CD14-positive monocyte (primary cell): ENCODE results near the gene LMX1B. TPM values are rescaled to one million over a fixed set of nuclear protein-coding genes. Genes with fewer than 3 reads are reported as not detected.

ENCODE experiments used
- DNase-seq, 3 donors: peaks; one replicate each; pipeline ENCODE4 v3.0.0-alpha.2; 2011 to 2022
- H2AFZ ChIP-seq: 2 replicates; pipeline ENCODE4 v1.6.0; 2012; ENCODE audit warnings: mild to moderate bottlenecking, low read depth, low read length, inconsistent platforms; ENCODE audit not compliant: insufficient read depth, poor library complexity, severe bottlenecking
- H3K27ac ChIP-seq, 2 donors: 1 replicate in 1 of 2; 2 replicates in 1 of 2; pipeline ENCODE4 v1.5.1; 2012 to 2013; ENCODE audit warnings: low read length in 2 of 2, control low read depth in 1 of 2, inconsistent platforms in 1 of 2, low read depth in 1 of 2, mild to moderate bottlenecking in 1 of 2
- H3K27me3 ChIP-seq, 2 donors: one replicate each; pipeline versions ENCODE4 v1.6.0 to v1.6.1; 2011 to 2013; ENCODE audit warnings: low read length in 2 of 2; ENCODE audit not compliant: control insufficient read depth in 2 of 2, insufficient read depth in 2 of 2
- H3K36me3 ChIP-seq, 2 donors: replicated peaks in 1 of 2; 1 replicate in 1 of 2; 2 replicates in 1 of 2; pipeline versions ENCODE4 v1.5.1 to v1.6.1; 2012 to 2013; ENCODE audit warnings: low read length in 2 of 2, control low read depth in 1 of 2, inconsistent platforms in 1 of 2, mild to moderate bottlenecking in 1 of 2; ENCODE audit not compliant: insufficient read depth in 2 of 2, control insufficient read depth in 1 of 2
- H3K4me1 ChIP-seq, 2 donors: 1 replicate in 1 of 2; 2 replicates in 1 of 2; pipeline versions ENCODE4 v1.5.1 to v1.6.1; 2012 to 2013; ENCODE audit warnings: low read length in 2 of 2, control low read depth in 1 of 2, inconsistent platforms in 1 of 2, mild to moderate bottlenecking in 1 of 2, moderate library complexity in 1 of 2; ENCODE audit not compliant: insufficient read depth in 2 of 2, control insufficient read depth in 1 of 2
- H3K4me2 ChIP-seq: replicated peaks from 2 replicates; pipeline ENCODE3; 2012; ENCODE audit warnings: low read length, moderate library complexity, mild to moderate bottlenecking; ENCODE audit not compliant: poor library complexity, severe bottlenecking; ENCODE audit errors: extremely low read depth
- H3K4me3 ChIP-seq, 3 experiments: fragments of 200-600 bp in 1 of 3; sonication (generic) in 1 of 3; replicated peaks in 1 of 3; 1 replicate in 2 of 3; 2 replicates in 1 of 3; pipeline ENCODE4 v1.5.1; 2011 to 2013; ENCODE audit warnings: low read length in 3 of 3, mild to moderate bottlenecking in 3 of 3, control low read depth in 2 of 3, low read depth in 2 of 3, inconsistent platforms in 1 of 3, moderate library complexity in 1 of 3
- H3K79me2 ChIP-seq: 2 replicates; pipeline ENCODE4 v1.6.0; 2012; ENCODE audit warnings: mild to moderate bottlenecking, control low read depth, inconsistent platforms, low read length, moderate library complexity; ENCODE audit not compliant: insufficient read depth
- H3K9ac ChIP-seq: 2 replicates; pipeline ENCODE4 v1.6.0; 2017; ENCODE audit warnings: low read length, mild to moderate bottlenecking; ENCODE audit not compliant: insufficient read depth, poor library complexity, severe bottlenecking
- H3K9me3 ChIP-seq, 2 donors: replicated peaks in 1 of 2; 1 replicate in 1 of 2; 2 replicates in 1 of 2; pipeline versions ENCODE4 v1.5.1 to v1.6.1; 2012 to 2013; ENCODE audit warnings: low read length in 2 of 2, control low read depth in 1 of 2; ENCODE audit not compliant: control insufficient read depth in 1 of 2, insufficient read depth in 1 of 2
- H4K20me1 ChIP-seq: 2 replicates; pipeline ENCODE4 v1.6.0; 2012; ENCODE audit warnings: mild to moderate bottlenecking, low read length, control low read depth, moderate library complexity; ENCODE audit not compliant: insufficient read depth
- H3K27ac Mint-ChIP-seq, 7 donors: one replicate each; pipeline ENCODE4 v1.8.0; 2020; ENCODE audit warnings: mild to moderate bottlenecking in 7 of 7, mixed read lengths in 7 of 7, moderate library complexity in 6 of 7, inconsistent platforms in 2 of 7
- H3K27me3 Mint-ChIP-seq, 3 donors: one replicate each; pipeline ENCODE4 v1.8.0; 2021 to 2022; ENCODE audit warnings: low read depth in 3 of 3, mild to moderate bottlenecking in 3 of 3, mixed read lengths in 3 of 3, moderate library complexity in 3 of 3, inconsistent platforms in 1 of 3
- H3K36me3 Mint-ChIP-seq, 2 donors: one replicate each; pipeline ENCODE4 v1.8.0; 2020; ENCODE audit warnings: mixed read lengths in 2 of 2, inconsistent platforms in 1 of 2, mild to moderate bottlenecking in 1 of 2
- H3K4me1 Mint-ChIP-seq: one replicate; pipeline ENCODE4 v1.8.0; 2020; ENCODE audit warnings: mild to moderate bottlenecking, mixed read lengths
- H3K4me3 Mint-ChIP-seq, 2 donors: one replicate each; pipeline ENCODE4 v1.8.0; 2020; ENCODE audit warnings: mild to moderate bottlenecking in 2 of 2, mixed read lengths in 2 of 2, moderate library complexity in 1 of 2
- H3K9me3 Mint-ChIP-seq, 7 donors: one replicate each; pipeline ENCODE4 v1.8.0; 2020 to 2022; ENCODE audit warnings: mixed read lengths in 7 of 7, mild to moderate bottlenecking in 6 of 7, moderate library complexity in 6 of 7, inconsistent platforms in 2 of 7
- WGBS: methylation state at CpG from one replicate; pipeline ENCODE4 v1.1.5; 2013; ENCODE audit warnings: missing lambda C conversion rate; ENCODE audit not compliant: insufficient coverage; 5-methylcytosine and 5-hydroxymethylcytosine counted together
- intact Hi-C, 2 donors: fragments of 100-400 bp; cut with micrococcal nuclease; formaldehyde crosslinking; loops; one replicate each; pipeline versions ENCODE4 v1.15.0 to v1.15.1; 2023
- polyA plus RNA-seq, 3 donors: library from polyadenylated mRNA; depleted of rRNA in 1 of 3; unstranded in 2 of 3; stranded (reverse) in 1 of 3; fragments of 300-500 nt in 2 of 3; fragments of >200 nt in 1 of 3; fragmentation: Illumina TruSeq in 2 of 3; gene quantifications; 1 replicate in 2 of 3; 2 replicates in 1 of 3; pipeline ENCODE4 v1.2.3, GENCODE V29; 2012 to 2021
- TF ChIP-seq, protein P1 (sequence below): fragments of 200-600 bp; IDR thresholded peaks from one replicate; pipeline ENCODE4 v1.8.0; 2022; ENCODE audit warnings: antibody characterized with exemption, mild to moderate bottlenecking

LMX1B gene
- polyA plus RNA-seq, 3 donors = not detected

DNA sequence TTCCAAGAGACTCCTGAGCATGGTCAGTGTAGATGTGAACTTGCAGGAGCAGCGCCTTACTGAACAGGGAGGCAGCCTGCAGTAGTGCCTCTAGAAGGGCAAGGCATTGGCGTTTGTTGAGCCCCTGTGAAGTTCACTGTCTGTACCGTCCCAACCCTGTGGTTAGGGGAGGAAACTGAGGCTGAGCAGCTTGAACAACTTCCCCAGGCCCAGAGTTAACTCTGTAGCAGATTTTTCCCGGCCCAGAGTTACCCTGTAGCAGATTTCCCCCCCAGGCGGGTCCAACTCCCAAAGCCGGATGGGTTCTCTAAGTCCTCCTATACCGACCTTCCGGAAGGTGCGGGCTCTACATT lies 9.6 kb downstream of the LMX1B start:
- peaks cover 13 to 68% of the 10 kb centered on the region in 2 donors for H3K9me3 ChIP-seq
- intact Hi-C loops = no loop called here
- WGBS = 7% methylated on average over 3 of the region's 9 CpGs
- H3K4me1 ChIP-seq = peaks cover 4 to 14% of the 10 kb centered on the region in 2 donors
- H3K4me3 ChIP-seq = no peak overlapping the region
- Mint-ChIP-seq H3K9me3 (peaks cover 5 to 30% (median 18%) of the 10 kb centered on the region in 7 donors), H3K36me3 (peaks cover 0 to 2% of the 10 kb centered on the region in 2 donors), H3K27me3 (peaks cover 98 to 99% (median 99%) of the 10 kb centered on the region in 3 donors), H3K4me1 (peaks cover 15% of the 10 kb centered on the region), H3K27ac (no peak overlapping the region), H3K4me3 (peak overlapping the region in 1 of 2 donors; percentile 81)
- no peak overlapping the region for H3K27ac ChIP-seq
- H3K36me3 ChIP-seq = no peaks in the 10 kb centered on the region
- H4K20me1 ChIP-seq = no peaks in the 10 kb centered on the region
- TF ChIP-seq, protein P1, sequence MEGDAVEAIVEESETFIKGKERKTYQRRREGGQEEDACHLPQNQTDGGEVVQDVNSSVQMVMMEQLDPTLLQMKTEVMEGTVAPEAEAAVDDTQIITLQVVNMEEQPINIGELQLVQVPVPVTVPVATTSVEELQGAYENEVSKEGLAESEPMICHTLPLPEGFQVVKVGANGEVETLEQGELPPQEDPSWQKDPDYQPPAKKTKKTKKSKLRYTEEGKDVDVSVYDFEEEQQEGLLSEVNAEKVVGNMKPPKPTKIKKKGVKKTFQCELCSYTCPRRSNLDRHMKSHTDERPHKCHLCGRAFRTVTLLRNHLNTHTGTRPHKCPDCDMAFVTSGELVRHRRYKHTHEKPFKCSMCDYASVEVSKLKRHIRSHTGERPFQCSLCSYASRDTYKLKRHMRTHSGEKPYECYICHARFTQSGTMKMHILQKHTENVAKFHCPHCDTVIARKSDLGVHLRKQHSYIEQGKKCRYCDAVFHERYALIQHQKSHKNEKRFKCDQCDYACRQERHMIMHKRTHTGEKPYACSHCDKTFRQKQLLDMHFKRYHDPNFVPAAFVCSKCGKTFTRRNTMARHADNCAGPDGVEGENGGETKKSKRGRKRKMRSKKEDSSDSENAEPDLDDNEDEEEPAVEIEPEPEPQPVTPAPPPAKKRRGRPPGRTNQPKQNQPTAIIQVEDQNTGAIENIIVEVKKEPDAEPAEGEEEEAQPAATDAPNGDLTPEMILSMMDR = no peak
- H3K9ac ChIP-seq = no peak overlapping the region
- H3K27me3 ChIP-seq = peaks cover 89 to 99% of the 10 kb centered on the region in 2 donors
- no peak overlapping the region for H3K4me2 ChIP-seq
- DNase-seq = no peak
- no peaks in the 10 kb centered on the region for H3K79me2 ChIP-seq
- H2AFZ ChIP-seq = no peak overlapping the region

DNA sequence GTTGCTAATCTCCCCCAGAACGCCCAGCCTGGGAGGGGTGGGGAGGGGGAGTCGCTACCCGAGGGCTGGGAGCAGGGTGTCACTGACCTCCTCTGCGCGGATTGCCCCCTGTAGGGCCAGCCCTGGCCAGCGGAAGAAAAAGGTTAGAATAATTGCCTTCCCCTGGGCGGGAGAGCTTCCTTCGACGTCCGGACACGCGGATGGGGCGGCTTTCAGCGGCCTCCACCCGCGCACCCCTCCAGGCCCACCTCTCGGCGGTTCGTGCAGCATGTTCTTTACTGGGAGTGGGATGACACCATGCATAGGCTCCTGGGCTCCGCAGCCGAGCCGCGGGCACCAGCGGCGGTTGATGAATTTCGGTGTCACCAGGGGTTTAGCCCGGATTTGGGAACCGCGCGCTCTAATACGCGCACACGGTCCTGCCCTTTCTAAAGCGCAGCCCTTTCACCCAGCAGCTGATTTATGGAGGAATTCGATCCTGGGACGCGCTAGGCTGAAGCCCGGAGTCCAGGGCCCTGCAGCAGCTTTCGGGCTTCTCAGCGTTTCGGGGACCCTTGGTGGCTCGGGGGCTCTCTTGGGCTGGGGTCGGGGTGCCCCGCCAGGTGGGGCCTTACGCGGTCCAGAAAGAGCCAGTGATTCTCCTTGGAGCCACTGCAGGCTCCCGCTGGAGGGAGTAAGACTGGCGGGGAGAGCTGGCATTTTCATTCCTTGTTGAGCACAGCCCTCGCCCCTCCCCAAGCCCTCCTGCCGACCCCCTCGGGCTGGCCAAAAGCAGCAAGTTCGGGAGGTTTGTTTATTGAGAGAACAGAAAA lies 10.1 kb downstream of the LMX1B start:
- H3K27ac Mint-ChIP-seq = no peak overlapping the region
- intact Hi-C loops = no loop called here
- no peaks in the 10 kb centered on the region for H4K20me1 ChIP-seq
- DNase-seq = no peak
- H3K9me3 ChIP-seq = peaks cover 13 to 65% of the 10 kb centered on the region in 2 donors
- H3K4me1 ChIP-seq = peaks cover 4 to 14% of the 10 kb centered on the region in 2 donors
- no peak overlapping the region for H2AFZ ChIP-seq
- H3K36me3 Mint-ChIP-seq = peaks cover 0 to 2% of the 10 kb centered on the region in 2 donors
- H3K36me3 ChIP-seq = no peaks in the 10 kb centered on the region
- peak overlapping the region in 1 of 2 donors; percentile 90 for H3K4me3 Mint-ChIP-seq
- peaks cover 92 to 100% of the 10 kb centered on the region in 2 donors for H3K27me3 ChIP-seq
- peaks cover 5 to 30% (median 18%) of the 10 kb centered on the region in 7 donors for H3K9me3 Mint-ChIP-seq
- no peak overlapping the region for H3K9ac ChIP-seq
- H3K4me2 ChIP-seq = no peak overlapping the region
- peaks cover 98 to 100% (median 98%) of the 10 kb centered on the region in 3 donors for H3K27me3 Mint-ChIP-seq
- WGBS = 4% methylated on average over 35 of the region's 52 CpGs
- no peak overlapping the region for H3K4me3 ChIP-seq
- TF ChIP-seq, protein P1 = no peak
- H3K79me2 ChIP-seq = no peaks in the 10 kb centered on the region
- no peak overlapping the region for H3K27ac ChIP-seq
- H3K4me1 Mint-ChIP-seq = peaks cover 11% of the 10 kb centered on the region
